ENCODE data around the gene NFE2L2. TPM values are rescaled to one million over a fixed set of nuclear protein-coding genes. Genes with fewer than 3 reads are reported as not detected.
"Not testable (repeated sequence)": the region's sequence is repeated elsewhere in the genome, so short reads cannot be mapped to it uniquely, and the experiment has no call there.

Gene NFE2L2
- 10 to 100 TPM; 44.7 to 82.2 TPM for total RNA-seq

GRCh38 chr2:177264693-177265587, at the start of gene NFE2L2:
Gene NFE2L2, minus strand, starts transcription at chr2:177264727. Its CDS starts 151 bp downstream, at chr2:177264576.
- DNase-seq (ENCODE audit: low spot score in 2 of 2) (peak; percentile 92 to 95), ATAC-seq (peak; percentile 75 to 81)
- Mint-ChIP-seq H3K27ac (peak within 1 kb of the TSS; percentile 97 to 99), H3K36me3 (peaks cover 14 to 33% of the 10 kb centered on the region in 2 donors), H3K9me3 (no peaks in the 10 kb centered on the region)

DNA sequence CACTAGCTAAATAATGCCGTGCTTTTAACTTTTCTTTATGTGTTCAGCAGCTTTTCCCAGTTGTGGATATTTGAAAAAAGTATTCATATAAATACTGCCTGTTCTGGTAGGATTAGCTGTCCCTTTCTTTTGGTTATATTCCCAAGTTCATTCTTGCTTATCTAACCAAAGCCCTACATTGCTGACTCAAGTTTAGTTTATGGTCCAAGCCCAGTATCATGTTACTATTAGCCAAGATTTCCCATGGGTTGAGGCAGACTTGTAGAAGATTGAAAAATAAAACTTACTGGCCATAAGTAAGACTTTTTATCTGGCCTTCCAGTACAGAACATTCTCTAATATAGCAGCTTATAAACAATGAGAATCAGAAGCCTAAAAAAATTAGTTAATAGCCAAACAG, 49.7 kb upstream of the NFE2L2 start:
- DNase-seq (ENCODE audit: low spot score in 2 of 2) = no peak
- H3K9me3 Mint-ChIP-seq = peaks cover 0 to 11% of the 10 kb centered on the region in 2 donors
- no peak for ATAC-seq
- peaks cover 0 to 10% of the 10 kb centered on the region in 2 donors for H3K36me3 Mint-ChIP-seq
- no peak overlapping the region for H3K27ac Mint-ChIP-seq

GRCh38 chr2:177313162-177313781, 48.7 kb upstream of the NFE2L2 start:
- Mint-ChIP-seq H3K36me3 (peaks cover 0 to 10% of the 10 kb centered on the region in 2 donors), H3K27ac (peak overlapping the region; percentile 36 to 50), H3K9me3 (peaks cover 0 to 12% of the 10 kb centered on the region in 2 donors)
- no peak for DNase-seq (ENCODE audit: low spot score in 2 of 2)
- ATAC-seq = no peak

DNA sequence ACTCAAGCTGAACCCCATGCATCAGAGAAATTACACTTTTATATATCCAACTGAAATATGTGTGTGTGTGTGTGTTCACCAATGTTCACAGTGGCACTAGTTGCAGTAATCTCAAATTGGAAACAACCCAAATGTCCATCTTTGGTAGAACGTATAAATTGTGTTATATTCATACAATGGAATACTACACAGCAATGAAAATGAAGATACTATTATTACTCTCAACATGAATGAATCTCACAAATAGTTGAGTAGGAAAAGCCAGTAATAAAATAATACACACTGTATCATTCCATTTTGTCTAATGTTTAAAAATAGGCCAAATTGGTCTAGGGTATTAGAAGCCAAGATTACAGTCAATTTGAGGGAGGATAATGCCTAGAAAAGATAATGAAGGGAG, 48.0 kb upstream of the NFE2L2 start:
- no peak overlapping the region for H3K27ac Mint-ChIP-seq
- DNase-seq (ENCODE audit: low spot score in 2 of 2) (no peak), ATAC-seq (no peak)
- H3K9me3 Mint-ChIP-seq = peaks cover 0 to 12% of the 10 kb centered on the region in 2 donors
- peaks cover 0 to 10% of the 10 kb centered on the region in 2 donors for H3K36me3 Mint-ChIP-seq

- peak; percentile 44 to 49 for ATAC-seq
- Mint-ChIP-seq H3K36me3 (peaks cover 0 to 10% of the 10 kb centered on the region in 2 donors), H3K9me3 (peaks cover 0 to 12% of the 10 kb centered on the region in 2 donors), H3K27ac (peak overlapping the region; percentile 9 to 36)
- not testable (repeated sequence) for DNase-seq (ENCODE audit: low spot score in 2 of 2)
These were observed 45.3 kb upstream of the NFE2L2 start for GRCh38 chr2:177309672-177310309.

DNA sequence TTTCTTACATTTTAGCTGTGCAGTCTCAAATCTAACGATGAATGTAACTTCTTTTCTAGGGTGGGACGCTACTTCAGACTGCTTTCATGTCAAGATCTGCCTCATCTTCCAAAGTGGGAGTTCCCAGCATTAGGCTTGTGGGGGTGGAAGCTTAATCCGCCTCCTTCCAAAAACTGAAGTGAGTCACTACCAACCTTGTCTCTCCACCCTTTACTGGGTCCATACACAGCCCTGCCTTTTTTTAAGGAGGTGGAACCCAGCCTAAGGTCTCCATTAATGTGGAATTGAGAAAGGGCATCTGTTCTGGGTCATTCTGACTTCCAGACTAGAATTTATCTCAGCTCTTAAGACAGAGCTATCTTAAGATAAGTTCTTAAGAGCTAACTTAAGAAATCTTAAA, 42.0 kb upstream of the NFE2L2 start:
- DNase-seq (ENCODE audit: low spot score in 2 of 2) (no peak), ATAC-seq (no peak)
- Mint-ChIP-seq H3K36me3 (peaks cover 0 to 5% of the 10 kb centered on the region in 2 donors), H3K9me3 (peaks cover 0 to 3% of the 10 kb centered on the region in 2 donors), H3K27ac (no peak overlapping the region)

GRCh38 chr2:177303939-177304338, 39.4 kb upstream of the NFE2L2 start:
- no peak overlapping the region for H3K27ac Mint-ChIP-seq
- H3K36me3 Mint-ChIP-seq = no peaks in the 10 kb centered on the region
- ATAC-seq = no peak
- no peak for DNase-seq (ENCODE audit: low spot score in 2 of 2)
- no peaks in the 10 kb centered on the region for H3K9me3 Mint-ChIP-seq

GRCh38 chr2:177302552-177302951, 38.0 kb upstream of the NFE2L2 start:
- no peaks in the 10 kb centered on the region for H3K36me3 Mint-ChIP-seq
- DNase-seq (ENCODE audit: low spot score in 2 of 2) = no peak
- H3K27ac Mint-ChIP-seq = no peak overlapping the region
- no peak for ATAC-seq
- H3K9me3 Mint-ChIP-seq = no peaks in the 10 kb centered on the region

GRCh38 chr2:177298191-177298590, 33.7 kb upstream of the NFE2L2 start:
- no peaks in the 10 kb centered on the region for H3K9me3 Mint-ChIP-seq
- no peak for ATAC-seq

DNA sequence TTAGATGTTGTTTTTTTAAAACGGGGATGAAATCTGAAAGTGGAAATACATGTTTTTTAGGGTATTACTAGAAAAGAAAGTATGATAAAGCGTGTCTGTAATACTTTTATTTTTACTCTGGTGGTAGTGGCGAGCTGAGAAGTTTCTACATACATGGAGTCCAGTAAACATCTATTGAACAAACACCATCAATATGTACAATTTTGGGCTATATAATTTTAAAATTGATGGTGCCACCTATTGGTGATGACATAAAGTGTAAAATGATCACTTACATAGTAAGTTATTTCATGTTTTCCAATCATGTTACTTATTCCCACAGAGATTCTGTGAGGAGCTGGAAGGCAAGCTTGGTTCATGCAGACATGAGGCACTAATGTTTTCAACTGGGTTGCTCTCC, 31.5 kb upstream of the NFE2L2 start:
- H3K9me3 Mint-ChIP-seq = peaks cover 0 to 3% of the 10 kb centered on the region in 2 donors
- H3K27ac Mint-ChIP-seq = no peak overlapping the region
- ATAC-seq (peak in 1 of 2 donors; percentile 38), DNase-seq (ENCODE audit: low spot score in 2 of 2) (no peak)
- no peaks in the 10 kb centered on the region for H3K36me3 Mint-ChIP-seq

More at GRCh38 chr2:177298191-177298590, 33.7 kb upstream of the NFE2L2 start:
- H3K27ac Mint-ChIP-seq = no peak overlapping the region
- no peaks in the 10 kb centered on the region for H3K36me3 Mint-ChIP-seq
- DNase-seq (ENCODE audit: low spot score in 2 of 2) = no peak

- Mint-ChIP-seq H3K9me3 (peaks cover 0 to 3% of the 10 kb centered on the region in 2 donors), H3K27ac (no peak overlapping the region), H3K36me3 (no peaks in the 10 kb centered on the region)
- DNase-seq (ENCODE audit: low spot score in 2 of 2) (no peak), ATAC-seq (no peak)
These were observed 31.0 kb upstream of the NFE2L2 start for GRCh38 chr2:177295484-177295883.

DNA sequence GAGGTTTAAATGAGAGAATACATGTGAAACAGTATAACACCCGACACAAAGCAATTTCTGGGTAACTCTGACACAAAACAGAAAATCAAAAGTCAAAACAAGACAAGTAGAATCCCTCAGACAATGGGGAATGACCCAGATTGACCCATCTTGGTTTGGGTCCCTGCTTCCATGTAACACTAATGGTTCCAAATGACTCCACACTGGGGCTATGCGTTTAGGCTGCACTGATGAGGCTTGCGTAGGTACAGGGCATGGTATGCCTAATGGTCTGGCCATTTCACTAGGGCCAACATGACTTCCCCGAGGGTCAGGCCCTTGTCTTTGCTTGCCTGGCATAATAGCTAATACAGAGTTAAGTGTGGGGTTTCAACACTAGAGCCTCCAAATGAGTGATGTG, 27.2 kb upstream of the NFE2L2 start:
- H3K27ac Mint-ChIP-seq = no peak overlapping the region
- H3K36me3 Mint-ChIP-seq = no peaks in the 10 kb centered on the region
- DNase-seq (ENCODE audit: low spot score in 2 of 2) (peak in 1 of 2 donors; percentile 32), ATAC-seq (peak; percentile 67 to 82)
- peaks cover 0 to 3% of the 10 kb centered on the region in 2 donors for H3K9me3 Mint-ChIP-seq

GRCh38 chr2:177289824-177290628, 25.5 kb upstream of the NFE2L2 start:
- Mint-ChIP-seq H3K36me3 (no peaks in the 10 kb centered on the region), H3K27ac (peak overlapping the region; percentile 81 to 83), H3K9me3 (peaks cover 0 to 3% of the 10 kb centered on the region in 2 donors)
- ATAC-seq (peak; percentile 78), DNase-seq (ENCODE audit: low spot score in 2 of 2) (no peak)

GRCh38 chr2:177287814-177288213, 23.3 kb upstream of the NFE2L2 start:
- Mint-ChIP-seq H3K36me3 (no peaks in the 10 kb centered on the region), H3K27ac (no peak overlapping the region), H3K9me3 (peaks cover 0 to 2% of the 10 kb centered on the region in 2 donors)
- ATAC-seq (no peak), DNase-seq (ENCODE audit: low spot score in 2 of 2) (no peak)

GRCh38 chr2:177285892-177286715, 21.6 kb upstream of the NFE2L2 start:
- H3K9me3 Mint-ChIP-seq = no peaks in the 10 kb centered on the region
- no peaks in the 10 kb centered on the region for H3K36me3 Mint-ChIP-seq

More at GRCh38 chr2:177285892-177286715, 21.6 kb upstream of the NFE2L2 start:
- ATAC-seq (no peak), DNase-seq (ENCODE audit: low spot score in 2 of 2) (no peak)
- H3K27ac Mint-ChIP-seq = no peak overlapping the region
